HG02610 (cell line): ENCODE measurements around the gene MYO1D.

Experiments used
- ATAC-seq: cut with Tn5 transposase; IDR thresholded peaks from one replicate; pipeline ENCODE4 v1.9.1; 2021; ENCODE audit warnings: mild to moderate bottlenecking, moderate library complexity; ENCODE audit not compliant: unreplicated experiment

Gene MYO1D

GRCh38 chr17:32786169-32786568, 90.8 kb downstream of the MYO1D start:
- no peak for ATAC-seq

DNA sequence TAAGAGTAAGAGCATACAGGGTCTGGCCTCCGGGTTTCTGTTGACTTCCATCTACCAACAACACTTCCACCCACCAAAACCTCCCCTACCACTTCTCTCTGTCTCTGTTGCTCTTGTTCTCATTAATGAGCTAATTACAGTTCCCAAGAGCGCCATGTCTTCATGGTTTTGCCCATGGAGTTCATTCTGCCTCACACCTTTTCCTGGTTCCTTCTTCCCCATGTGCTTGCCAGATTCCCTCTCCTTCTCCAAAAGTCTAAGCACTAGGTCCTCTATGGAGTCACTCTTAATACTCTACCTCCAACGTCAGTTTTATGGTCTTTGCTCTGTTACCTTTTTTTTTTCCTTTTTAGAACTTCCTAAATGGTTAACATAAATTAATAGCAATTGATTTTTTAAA, 92.8 kb downstream of the MYO1D start:
- ATAC-seq = no peak

GRCh38 chr17:32783602-32784001, 93.3 kb downstream of the MYO1D start:
- no peak for ATAC-seq

- no peak for ATAC-seq
These were observed 96.2 kb downstream of the MYO1D start for GRCh38 chr17:32780721-32781120.

DNA sequence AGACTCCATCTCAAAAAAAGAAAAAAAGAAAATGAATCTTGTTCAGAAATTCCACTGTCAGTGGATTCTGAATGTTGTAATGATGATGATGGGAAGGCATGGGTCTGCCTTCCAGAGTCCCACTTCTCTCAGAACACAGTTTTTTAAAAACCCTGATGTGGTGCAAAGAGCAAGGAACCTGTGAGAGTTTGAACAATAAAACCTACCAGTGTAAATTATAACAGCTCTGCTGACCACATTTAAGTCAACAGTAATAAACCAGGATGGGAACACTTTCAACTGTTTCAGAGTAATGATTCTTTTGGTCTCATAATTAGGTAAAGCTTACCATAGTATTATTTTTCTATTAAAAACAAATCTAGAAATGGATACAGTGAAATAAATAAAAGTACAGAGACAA, 99.0 kb downstream of the MYO1D start:
- no peak for ATAC-seq

DNA sequence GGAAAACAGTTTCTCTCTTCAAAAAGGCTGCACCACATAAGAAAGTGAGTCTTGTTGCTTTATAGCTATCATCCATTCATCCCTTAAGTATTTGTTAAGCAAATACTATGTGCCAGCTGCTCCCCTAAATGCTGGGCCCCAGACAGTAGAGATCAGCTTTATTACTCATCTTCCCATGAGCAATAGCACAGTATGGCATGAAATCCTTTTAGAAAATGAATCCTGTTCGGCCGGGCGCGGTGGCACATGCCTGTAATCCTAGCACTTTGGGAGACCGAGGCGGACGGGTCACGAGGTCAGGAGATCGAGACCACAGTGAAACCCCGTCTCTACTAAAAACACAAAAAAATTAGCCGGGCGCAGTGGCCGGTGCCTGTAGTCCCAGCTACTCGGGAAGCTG, 99.5 kb downstream of the MYO1D start:
- no peak for ATAC-seq

DNA sequence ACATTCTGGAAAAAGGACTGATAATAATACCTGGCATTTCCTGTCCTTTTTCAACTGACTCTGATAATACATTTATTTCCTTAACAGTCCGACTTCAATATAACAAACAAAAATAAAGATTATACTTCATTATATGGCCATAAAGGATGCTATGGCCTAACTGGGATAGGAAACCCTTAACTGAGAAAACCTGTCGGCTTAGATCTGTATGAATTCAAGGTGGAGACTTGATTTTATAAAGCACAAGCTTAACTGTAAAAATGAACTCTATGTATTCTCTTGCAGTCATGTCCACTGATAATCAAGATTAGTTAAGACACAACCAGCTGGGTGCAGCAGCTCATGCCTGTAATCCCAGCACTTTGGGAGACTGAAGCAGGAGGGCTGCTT, 102.2 kb downstream of the MYO1D start:
- ATAC-seq = no peak

- no peak for ATAC-seq
These were observed 102.8 kb downstream of the MYO1D start for GRCh38 chr17:32773856-32774694.

DNA sequence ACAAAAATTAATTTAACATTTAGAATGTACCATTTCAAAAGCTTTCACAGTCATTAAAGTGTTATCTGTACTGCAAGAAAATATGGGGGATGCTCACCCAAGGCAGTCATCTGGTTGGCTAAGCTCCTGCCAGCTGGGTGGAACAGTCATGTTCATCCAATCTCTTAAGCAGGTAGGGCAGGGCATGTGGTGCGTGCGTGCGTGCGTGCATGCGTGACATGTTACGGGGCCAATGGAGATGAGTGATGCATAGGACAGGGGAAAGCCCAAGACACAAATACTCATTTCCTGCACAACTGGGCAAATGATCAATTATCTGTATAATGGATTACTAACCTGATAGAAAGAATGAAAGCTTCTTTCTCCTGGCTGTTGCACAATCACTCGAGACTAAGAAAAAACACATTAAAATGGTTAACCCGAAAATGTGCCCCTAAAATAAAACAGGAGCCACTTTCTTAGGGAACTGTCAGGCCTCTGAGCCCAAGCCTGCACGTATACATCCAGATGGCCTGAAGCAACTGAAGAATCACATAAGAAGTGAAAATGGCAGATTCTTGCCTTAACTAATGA, 104.4 kb downstream of the MYO1D start:
- no peak for ATAC-seq

DNA sequence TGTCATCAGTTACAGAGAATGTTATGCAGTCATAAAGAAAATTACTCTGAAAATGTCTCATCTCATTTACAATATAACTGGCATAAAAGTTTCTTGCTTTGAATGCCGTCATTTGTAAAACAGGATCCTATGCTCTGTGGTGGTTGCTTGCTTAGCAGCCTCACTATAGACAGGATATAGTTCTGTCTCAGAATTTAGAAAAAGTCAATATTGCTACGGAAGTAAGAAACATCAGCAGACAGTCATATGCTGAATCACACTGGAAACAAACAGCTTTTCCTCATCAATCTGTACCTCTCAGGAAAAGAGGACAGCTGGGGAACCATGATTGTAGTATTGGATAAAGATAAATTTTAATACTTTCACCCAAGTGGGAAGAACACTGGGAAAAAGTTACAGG, 105.5 kb downstream of the MYO1D start:
- ATAC-seq = no peak

GRCh38 chr17:32769846-32770245, 107.1 kb downstream of the MYO1D start:
- no peak for ATAC-seq

GRCh38 chr17:32763855-32764439, 113.0 kb downstream of the MYO1D start:
- no peak for ATAC-seq

DNA sequence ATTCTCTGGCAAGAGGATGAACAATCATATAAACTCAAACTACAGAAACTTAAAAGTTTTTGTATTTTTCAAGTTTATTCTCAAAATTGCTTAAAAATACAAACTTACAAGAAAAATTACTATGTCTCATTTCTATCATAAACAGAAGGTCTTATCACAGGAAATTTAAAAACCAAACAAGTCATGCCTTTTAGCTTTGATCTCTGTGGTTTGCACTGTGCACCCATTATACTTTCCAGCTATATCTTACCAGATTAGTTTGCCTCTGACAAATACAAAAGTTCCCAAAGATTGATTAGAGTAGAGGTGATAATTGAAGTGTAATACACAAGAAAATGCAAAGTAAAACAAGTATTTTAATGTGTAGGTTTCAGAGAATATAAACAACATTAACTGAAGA, 117.4 kb downstream of the MYO1D start:
- ATAC-seq = no peak

DNA sequence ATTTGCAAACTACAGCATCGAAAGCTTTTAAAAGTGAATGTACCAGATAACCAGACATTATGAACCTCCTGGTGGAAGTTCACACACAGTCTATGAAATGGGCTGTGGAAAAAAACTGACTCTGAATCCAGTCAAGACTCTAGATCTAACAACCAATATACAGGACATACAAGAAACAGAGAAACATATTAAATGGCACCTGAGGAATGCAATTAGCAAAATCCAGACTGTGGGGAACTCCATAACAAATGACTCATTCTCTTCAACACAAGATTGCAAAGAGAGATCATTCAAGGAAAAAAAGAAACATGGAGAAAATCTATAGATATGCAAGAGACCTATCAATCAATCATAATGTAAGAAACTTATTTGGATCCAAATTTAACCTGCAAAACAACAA, 119.0 kb downstream of the MYO1D start:
- no peak for ATAC-seq

DNA sequence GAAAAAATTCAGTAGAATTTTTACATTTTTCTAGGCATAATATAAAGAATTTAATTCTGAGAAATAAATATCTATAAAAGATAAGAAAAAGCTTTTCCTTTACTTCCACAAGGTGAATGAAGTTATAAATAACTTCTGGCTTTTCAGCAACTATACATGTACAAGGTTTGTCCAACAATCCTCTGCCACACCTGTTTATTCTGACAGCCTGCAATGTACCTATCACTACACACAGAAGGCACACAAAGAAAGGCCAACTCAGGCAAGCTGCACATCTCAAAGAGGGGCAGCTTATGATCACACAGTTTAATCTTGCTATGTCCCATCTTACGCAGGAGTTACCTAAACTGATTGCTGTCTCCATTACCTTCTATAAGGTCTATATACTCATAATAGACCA, 120.2 kb downstream of the MYO1D start:
- no peak for ATAC-seq

DNA sequence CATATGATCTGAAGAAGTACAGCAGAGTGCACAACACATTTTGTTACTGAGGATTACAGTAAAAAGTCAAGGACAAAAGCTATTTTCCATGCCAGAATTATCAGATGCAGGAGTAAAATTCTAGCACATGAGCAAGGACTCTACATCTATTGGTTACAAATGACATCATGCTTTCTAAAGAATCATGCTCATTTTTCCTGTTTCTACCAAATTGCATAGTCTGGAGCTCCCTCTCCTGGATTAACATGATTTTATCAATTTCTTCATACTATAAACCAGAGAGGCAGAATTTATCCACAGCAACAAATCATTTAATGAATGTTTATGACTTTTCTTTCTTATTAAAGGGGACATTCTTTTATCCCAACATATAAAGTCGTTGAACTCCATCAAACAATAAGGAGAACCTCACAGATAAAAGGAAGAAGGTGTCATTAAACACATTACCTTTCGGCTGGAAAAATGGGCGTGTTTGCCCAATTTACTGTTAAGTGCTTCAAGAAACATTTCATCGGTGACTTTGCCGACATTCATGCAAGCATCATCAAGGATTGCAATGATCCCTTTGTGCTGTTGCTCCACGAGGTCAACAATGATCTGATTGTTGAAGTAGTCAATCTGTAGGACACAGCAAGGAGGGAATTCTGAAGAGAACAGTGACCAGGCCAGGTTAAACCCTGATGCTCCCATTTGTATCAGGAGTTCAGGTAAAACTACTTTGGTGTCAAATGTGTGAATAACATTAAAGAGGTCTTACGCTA, 121.7 kb downstream of the MYO1D start:
- ATAC-seq = no peak

- no peak for ATAC-seq
These were observed 124.0 kb downstream of the MYO1D start for GRCh38 chr17:32752934-32753333.

DNA sequence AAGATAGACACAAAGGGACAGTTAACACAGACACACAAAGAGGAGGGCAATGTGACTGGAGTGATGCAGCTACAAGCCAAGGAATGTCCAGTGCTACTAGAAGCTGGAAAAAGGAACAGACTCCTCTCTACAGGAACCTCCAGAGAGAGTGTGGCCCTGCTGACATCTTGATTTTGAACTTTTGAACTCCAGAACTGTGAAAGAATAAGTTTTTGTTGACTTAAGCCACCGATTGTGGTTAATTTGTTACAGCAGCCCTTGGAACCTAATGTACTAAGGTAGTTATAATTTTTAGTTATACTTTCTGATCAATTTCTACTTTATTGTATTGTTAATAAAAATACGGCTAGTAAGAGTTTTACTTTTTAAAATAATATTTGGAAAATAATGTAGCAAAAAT, 129.1 kb downstream of the MYO1D start:
- no peak for ATAC-seq

GRCh38 chr17:32746698-32747097, 130.2 kb downstream of the MYO1D start:
- ATAC-seq = no peak

GRCh38 chr17:32746280-32746679, 130.6 kb downstream of the MYO1D start:
- no peak for ATAC-seq

DNA sequence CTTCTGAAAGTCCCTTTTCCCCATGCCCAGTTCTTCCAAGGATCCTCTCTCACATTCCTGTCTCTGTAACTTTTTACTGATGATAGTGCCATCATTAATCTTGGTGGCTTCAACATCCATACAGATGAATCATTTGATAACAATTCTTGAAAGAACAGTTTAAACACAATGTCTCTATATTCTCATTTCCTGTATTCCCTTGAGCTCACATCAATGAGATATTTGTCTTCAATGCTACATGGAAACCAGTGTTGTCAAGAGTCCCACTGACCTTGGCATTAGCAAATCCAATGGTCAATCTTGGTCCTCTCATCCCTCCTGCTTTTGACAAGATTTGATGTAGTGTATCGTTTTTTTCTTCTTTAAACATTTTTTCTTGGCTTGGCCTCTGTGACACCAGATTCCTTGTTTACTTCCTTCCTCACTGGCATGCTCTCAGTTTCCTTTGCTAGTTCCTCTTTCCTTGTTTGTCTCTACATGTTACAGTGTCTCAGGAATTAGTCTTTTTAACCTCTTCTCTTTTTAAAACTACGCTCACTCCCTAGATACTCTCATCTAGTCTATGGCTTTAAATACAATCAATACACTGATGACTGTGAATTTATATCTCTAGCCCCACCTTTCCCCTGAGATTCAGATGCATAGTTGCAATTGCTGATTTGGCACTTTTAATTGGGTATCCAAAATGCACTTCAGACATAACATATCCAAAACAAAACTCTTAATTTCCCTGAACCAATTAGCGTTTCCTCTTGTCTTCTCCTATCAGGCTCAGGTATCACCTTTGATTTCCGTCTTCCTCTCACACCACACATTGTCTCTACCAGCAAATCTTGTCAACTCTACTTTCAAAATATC, 134.0 kb downstream of the MYO1D start:
- ATAC-seq = no peak
